Measurements from ENCODE around the gene RELN.

RELN gene

DNA sequence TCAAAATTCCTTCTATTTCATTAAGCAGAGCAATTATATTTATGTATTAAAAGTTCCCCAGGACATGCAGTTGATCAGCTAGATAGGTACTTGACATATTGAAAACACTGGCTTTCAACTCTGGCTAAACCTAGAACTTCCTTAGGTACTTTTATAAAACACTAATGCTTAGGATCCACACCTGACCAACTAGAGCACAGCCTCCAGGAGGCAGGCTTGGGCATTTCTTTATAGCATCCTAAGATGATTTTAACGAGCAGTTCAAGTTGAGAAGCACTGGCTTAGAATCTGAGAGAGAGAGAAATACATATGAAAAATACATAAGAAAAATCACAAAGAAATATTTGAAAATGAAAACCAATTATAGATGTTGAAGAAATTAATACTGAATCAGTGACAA lies 564.3 kb downstream of the RELN start:
- no peak for DNase-seq
- intact Hi-C loops (cut with DNase I): no loop called here

DNA sequence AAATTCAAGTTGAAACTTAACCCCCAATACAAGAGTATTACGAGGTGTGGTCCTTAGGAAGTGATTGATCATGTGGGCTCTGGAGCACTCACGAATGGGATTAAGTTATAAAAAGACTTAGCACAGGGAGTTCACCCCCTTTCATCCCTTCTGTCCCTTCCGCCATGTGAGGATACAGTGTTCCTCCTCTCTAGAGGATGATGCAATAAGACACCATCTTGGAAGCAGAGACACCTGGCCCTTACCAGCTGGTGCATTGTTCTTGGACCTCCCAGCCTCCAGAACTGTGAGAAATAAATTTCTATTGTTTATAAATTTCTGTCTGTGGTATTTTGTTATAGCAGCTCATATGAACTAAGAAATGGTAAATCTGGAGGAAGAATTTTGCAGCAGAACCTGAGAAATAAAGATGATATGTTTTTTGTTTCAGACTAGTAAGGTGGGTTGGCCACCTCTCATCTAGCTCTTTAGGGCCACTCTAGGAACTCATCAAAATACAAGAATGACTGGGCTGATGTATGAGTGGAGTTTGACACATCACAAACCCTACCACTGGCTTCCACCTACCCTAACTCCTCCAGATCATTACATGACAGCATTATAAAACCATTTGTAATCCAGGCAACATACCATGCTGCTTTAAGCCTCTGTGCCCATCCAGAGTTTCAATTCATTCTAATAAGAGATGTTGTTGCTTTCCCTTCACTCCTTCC lies 565.8 kb downstream of the RELN start:
- intact Hi-C loops (cut with DNase I): no loop called here
- DNase-seq: no peak

All from head of caudate nucleus (tissue), 42 donors.